Measurements from ENCODE around the gene CDKN1B. TPM values are rescaled to one million over a fixed set of nuclear protein-coding genes. Genes with fewer than 3 reads are reported as not detected.

The CDKN1B gene
- total RNA-seq, 1 donor from 2014 or later, result 34.0 TPM

- no peak for FAIRE-seq
- Histone ChIP-seq H3K36me3 (ENCODE audit: control insufficient read depth, insufficient read depth, low read length) (no peaks in the 10 kb centered on the region), H3K27me3 (ENCODE audit: control insufficient read depth, insufficient read depth, low read length) (no peaks in the 10 kb centered on the region), H3K4me3 (ENCODE audit: low read depth, low read length) (no peak overlapping the region)
- no peak for TF ChIP-seq CTCF (IDR thresholded peaks at IDR 0.05; ENCODE audit: insufficient read depth, low read length, severe bottlenecking)
- DNase-seq (ENCODE audit: low read depth), result no peak
These were observed 32.3 kb downstream of the CDKN1B start for GRCh38 chr12:12749433-12749832.

GRCh38 chr12:12755923-12756322, 38.8 kb downstream of the CDKN1B start:
- TF ChIP-seq CTCF (IDR thresholded peaks at IDR 0.05; ENCODE audit: insufficient read depth, low read length, severe bottlenecking), result no peak
- no peak for DNase-seq (ENCODE audit: low read depth)
- Histone ChIP-seq H3K36me3 (ENCODE audit: control insufficient read depth, insufficient read depth, low read length) (no peaks in the 10 kb centered on the region), H3K4me3 (ENCODE audit: low read depth, low read length) (no peak overlapping the region), H3K27me3 (ENCODE audit: control insufficient read depth, insufficient read depth, low read length) (no peaks in the 10 kb centered on the region)
- no peak for FAIRE-seq

DNA sequence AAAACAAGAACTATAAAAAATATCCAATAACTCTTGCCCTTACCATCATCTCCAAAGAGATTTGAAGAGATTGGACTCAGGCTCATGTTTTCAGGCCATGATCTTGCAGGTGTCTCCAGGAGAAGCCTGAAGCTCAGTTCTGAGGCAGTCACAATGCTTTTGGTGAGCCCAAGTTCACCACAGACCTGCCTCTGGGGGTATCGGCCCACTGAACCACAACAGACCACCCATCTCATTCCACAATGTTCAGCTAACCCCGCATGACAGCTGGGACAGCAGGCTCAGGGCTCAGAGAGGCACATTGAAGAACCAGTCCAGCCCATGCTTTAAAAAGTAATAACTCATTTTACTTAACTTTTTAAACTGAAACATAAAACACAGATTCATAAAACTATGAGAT, 40.0 kb downstream of the CDKN1B start:
- FAIRE-seq (no peak), DNase-seq (ENCODE audit: low read depth) (no peak)
- TF ChIP-seq CTCF (IDR thresholded peaks at IDR 0.05; ENCODE audit: insufficient read depth, low read length, severe bottlenecking), result no peak
- Histone ChIP-seq H3K36me3 (ENCODE audit: control insufficient read depth, insufficient read depth, low read length) (no peaks in the 10 kb centered on the region), H3K27me3 (ENCODE audit: control insufficient read depth, insufficient read depth, low read length) (no peaks in the 10 kb centered on the region), H3K4me3 (ENCODE audit: low read depth, low read length) (no peak overlapping the region)

- Histone ChIP-seq H3K27me3 (ENCODE audit: control insufficient read depth, insufficient read depth, low read length) (no peaks in the 10 kb centered on the region), H3K4me3 (ENCODE audit: low read depth, low read length) (no peak overlapping the region), H3K36me3 (ENCODE audit: control insufficient read depth, insufficient read depth, low read length) (no peaks in the 10 kb centered on the region)
- no peak for TF ChIP-seq CTCF (IDR thresholded peaks at IDR 0.05; ENCODE audit: insufficient read depth, low read length, severe bottlenecking)
- no peak for DNase-seq (ENCODE audit: low read depth)
- no peak for FAIRE-seq
These were observed 42.2 kb downstream of the CDKN1B start for GRCh38 chr12:12759234-12759915.

DNA sequence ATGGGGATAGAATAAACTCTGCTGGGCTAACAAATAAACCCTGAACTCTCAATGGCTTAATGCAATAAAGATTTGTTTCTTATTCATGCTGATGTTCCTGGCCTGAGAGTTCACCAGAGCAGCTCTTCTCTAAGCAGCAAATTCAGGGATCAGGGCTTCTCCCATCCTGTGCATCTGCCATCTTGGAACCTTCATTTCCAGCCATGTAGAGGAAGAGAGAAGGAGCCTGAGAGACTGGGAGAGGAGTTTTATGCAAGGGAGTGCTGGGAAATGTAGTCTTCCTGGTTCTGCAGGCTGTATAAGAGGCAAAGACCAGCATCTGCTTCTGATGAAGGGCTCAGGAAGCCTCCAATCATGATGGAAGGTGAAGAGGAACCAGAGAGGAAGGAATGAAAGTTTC, 47.7 kb downstream of the CDKN1B start:
- DNase-seq (ENCODE audit: low read depth) (no peak), FAIRE-seq (no peak)
- Histone ChIP-seq H3K4me3 (ENCODE audit: low read depth, low read length) (no peak overlapping the region), H3K27me3 (ENCODE audit: control insufficient read depth, insufficient read depth, low read length) (no peaks in the 10 kb centered on the region), H3K36me3 (ENCODE audit: control insufficient read depth, insufficient read depth, low read length) (no peaks in the 10 kb centered on the region)
- no peak for TF ChIP-seq CTCF (IDR thresholded peaks at IDR 0.05; ENCODE audit: insufficient read depth, low read length, severe bottlenecking)

GRCh38 chr12:12770262-12770661, 53.1 kb downstream of the CDKN1B start:
- no peak for FAIRE-seq
- DNase-seq (ENCODE audit: low read depth), result no peak
- TF ChIP-seq CTCF (IDR thresholded peaks at IDR 0.05; ENCODE audit: insufficient read depth, low read length, severe bottlenecking), result no peak
- H3K4me3 ChIP-seq (ENCODE audit: low read depth, low read length), result no peak overlapping the region
- no peaks in the 10 kb centered on the region for H3K36me3 ChIP-seq (ENCODE audit: control insufficient read depth, insufficient read depth, low read length)
- H3K27me3 ChIP-seq (ENCODE audit: control insufficient read depth, insufficient read depth, low read length), result peaks cover 2% of the 10 kb centered on the region
